Mucosa of descending colon (tissue), 3 donors: ENCODE data around the gene NCCRP1. TPM values are rescaled to one million over a fixed set of nuclear protein-coding genes. Genes with fewer than 3 reads are reported as not detected.
A peak's percentile ranks its signal among the peaks of the same experiment; 100 is the strongest.

Source experiments
- ATAC-seq: fragments of 200-7000 bp; cut with Tn5 transposase; one replicate; pipeline ENCODE4 v1.9.1; 2020; ENCODE audit warnings: mild to moderate bottlenecking, moderate library complexity
- DNase-seq, 3 donors: peaks; one replicate each; pipeline ENCODE4 v3.0.0-alpha.2; 2020
- H3K36me3 ChIP-seq: fragments of 200-600 bp; one replicate; pipeline ENCODE4 v1.8.0; 2021; ENCODE audit warnings: low read depth, mild to moderate bottlenecking
- H3K4me1 ChIP-seq: fragments of 200-600 bp; one replicate; pipeline ENCODE4 v1.8.0; 2021; ENCODE audit warnings: low read depth, mild to moderate bottlenecking
- H3K4me3 ChIP-seq: fragments of 200-600 bp; one replicate; pipeline ENCODE4 v1.8.0; 2021; ENCODE audit warnings: mild to moderate bottlenecking
- H3K9me3 ChIP-seq: fragments of 200-600 bp; one replicate; pipeline ENCODE4 v1.8.0; 2021; ENCODE audit warnings: mild to moderate bottlenecking
- CTCF ChIP-seq: fragments of 200-600 bp; IDR thresholded peaks from one replicate; pipeline ENCODE4 v1.8.0; 2022; ENCODE audit warnings: antibody characterized with exemption, mild to moderate bottlenecking
- intact Hi-C, 2 donors: fragments of 100-400 bp; cut with DNase I in 1 of 2; cut with micrococcal nuclease in 1 of 2; formaldehyde crosslinking; loops; one replicate each; pipeline versions ENCODE4 v1.11.0 to v1.11.1; 2022; cut with DNase I, micrococcal nuclease
- total RNA-seq, 3 donors: library from RNA; stranded (reverse); fragmentation: NEBNext Ultra II Directional in 2 of 3; extraction: Animal tissue kit (Norgen Biotek cat#: 25700) in 2 of 3; gene quantifications; one replicate each; pipeline versions ENCODE4 v1.2.1 to v1.2.4, GENCODE V29; 2021 to 2023
- donor health status: DM: no; HTN: no; CAD: no; lungs with moderate emphysema.
- donor health status: DM: no; HTN: no; CAD: no.
- donor health status: DM: no; HTN: yes; CAD: no.

Gene NCCRP1
- total RNA-seq, 3 donors from 2014 or later = 0.14 TPM; not detected in 2

DNA sequence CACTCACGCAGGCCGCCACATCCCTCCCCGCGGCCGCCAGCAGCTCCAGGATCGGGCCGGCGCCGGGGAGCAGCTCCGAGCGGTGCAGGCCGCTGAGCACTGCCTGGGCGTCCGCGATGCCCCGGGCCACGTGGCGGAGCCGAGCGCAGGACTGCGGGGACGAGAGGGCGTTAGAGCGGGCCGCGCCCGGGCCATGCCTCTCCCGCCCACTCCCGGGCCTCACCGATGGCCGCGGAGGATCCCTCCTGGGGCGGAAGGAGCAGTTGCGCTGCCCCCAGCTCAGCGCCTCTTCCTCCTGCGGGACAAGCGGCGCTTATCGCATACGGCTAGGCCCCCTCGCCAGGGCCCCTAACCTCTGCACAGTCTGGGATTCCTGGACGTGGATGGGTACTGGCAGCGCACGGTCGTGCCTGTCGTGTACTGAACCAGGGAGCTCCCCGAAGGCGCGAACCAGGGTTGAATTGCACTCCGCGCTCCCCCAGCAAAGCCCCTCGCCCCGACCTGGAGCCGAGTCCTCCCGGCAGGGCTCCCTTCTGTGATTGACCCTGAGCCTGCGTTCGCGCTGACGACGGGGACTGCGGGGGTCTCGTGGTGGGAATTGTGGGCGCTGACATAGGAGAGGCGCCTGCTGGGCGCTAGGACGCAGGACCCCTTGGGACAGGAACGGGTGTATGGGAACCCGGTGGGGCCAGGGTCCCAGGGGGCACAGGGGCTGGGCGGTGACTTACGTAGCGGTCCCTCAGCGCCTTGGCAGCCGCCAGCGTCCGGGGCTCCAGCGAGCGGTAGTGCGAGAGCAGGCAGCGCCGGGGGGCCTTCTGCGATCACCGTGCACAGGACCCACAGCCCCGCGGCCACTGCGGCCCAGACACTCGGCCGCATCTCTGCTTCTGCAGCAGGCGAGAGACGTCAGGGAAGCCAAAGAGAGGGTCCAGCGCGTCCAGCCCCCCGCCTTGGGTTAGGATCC is 51.2 kb downstream of the NCCRP1 start:
- Histone ChIP-seq H3K9me3 (no peaks in the 10 kb centered on the region), H3K4me3 (no peak overlapping the region), H3K36me3 (no peaks in the 10 kb centered on the region), H3K4me1 (no peaks in the 10 kb centered on the region)
- ATAC-seq = peak; percentile 61
- DNase-seq = no peak
- intact Hi-C loops = no loop called here
- TF ChIP-seq CTCF = no peak

DNA sequence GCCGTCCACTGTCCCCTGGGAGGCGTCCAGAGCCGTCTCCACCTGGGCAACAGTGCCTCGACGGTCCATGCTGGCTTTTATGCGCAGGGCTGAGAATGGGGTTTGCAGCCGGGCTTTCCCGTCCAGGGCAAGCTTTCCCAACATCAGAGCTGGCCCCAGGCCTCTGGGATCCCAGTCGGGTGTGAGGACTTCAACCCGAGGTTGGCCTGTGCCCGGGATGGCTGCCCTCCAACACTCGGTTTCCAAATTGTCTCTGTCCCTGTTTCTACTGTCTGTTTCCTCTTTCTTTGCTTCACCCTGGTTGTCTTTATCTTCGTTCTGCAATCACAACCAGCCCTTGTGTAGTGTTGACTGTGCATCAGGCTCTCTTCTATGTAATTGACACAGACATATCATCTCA is 52.0 kb downstream of the NCCRP1 start, which contains the start of gene IFNL4:
TSS of gene IFNL4 (minus strand) at position 51 of the 400 bp plus-strand sequence.
- no peaks in the 10 kb centered on the region for H3K4me1 ChIP-seq
- intact Hi-C loops = no loop called here
- TF ChIP-seq CTCF = no peak
- H3K36me3 ChIP-seq = no peaks in the 10 kb centered on the region
- ATAC-seq = no peak
- DNase-seq = no peak
- H3K9me3 ChIP-seq = no peaks in the 10 kb centered on the region
- H3K4me3 ChIP-seq = no peak within 1 kb of the TSS

GRCh38 chr19:39251081-39251480 is 54.3 kb downstream of the NCCRP1 start:
- intact Hi-C loops = no loop called here
- no peak for TF ChIP-seq CTCF
- H3K36me3 ChIP-seq = no peaks in the 10 kb centered on the region
- no peaks in the 10 kb centered on the region for H3K9me3 ChIP-seq
- DNase-seq (no peak), ATAC-seq (no peak)
- no peaks in the 10 kb centered on the region for H3K4me1 ChIP-seq
- H3K4me3 ChIP-seq = no peak overlapping the region

Other genes starting within 250 kb of the NCCRP1 start
- gene FBXO17, start 221.2 kb upstream of the NCCRP1 start, total RNA-seq = 10 to 100 TPM in 1 of 3 donors, 1 to 10 TPM in 2; 1.8 to 18.9 (median 1.9) TPM
- gene FBXO27, start 164.4 kb upstream of the NCCRP1 start, total RNA-seq = 10 to 100 TPM in 1 of 3 donors, 1 to 10 TPM in 1, under 1 TPM in 1; 0.63 to 10.2 (median 1.5) TPM
- not detected for gene ACP7, start 112.6 kb upstream of the NCCRP1 start, total RNA-seq
- 100 to 1,000 TPM in 1 of 3 donors, 10 to 100 TPM in 2; 54.4 to 116 (median 76.5) TPM for gene PAK4, start 71.2 kb upstream of the NCCRP1 start, total RNA-seq
- not detected for gene SYCN, start 7.3 kb downstream of the NCCRP1 start, total RNA-seq
- gene IFNL3, start 48.0 kb downstream of the NCCRP1 start, total RNA-seq = not detected
- gene IFNL4, start 51.9 kb downstream of the NCCRP1 start, total RNA-seq = not detected
- gene IFNL2, start 71.4 kb downstream of the NCCRP1 start, total RNA-seq = not detected
- gene IFNL1, start 99.4 kb downstream of the NCCRP1 start, total RNA-seq = not detected
- gene LRFN1, start 123.9 kb downstream of the NCCRP1 start, total RNA-seq = 1 to 10 TPM in 1 of 3 donors, under 1 TPM in 2; 0.34 to 2.3 (median 0.52) TPM
- 10 to 100 TPM; 10.3 to 23.8 (median 14.1) TPM for gene GMFG, start 139.1 kb downstream of the NCCRP1 start, total RNA-seq
- 10 to 100 TPM; 55.1 to 91.5 (median 67.4) TPM for gene SAMD4B, start 145.5 kb downstream of the NCCRP1 start, total RNA-seq
- 10 to 100 TPM; 28.1 to 44.8 (median 32.3) TPM for gene PAF1, start 194.1 kb downstream of the NCCRP1 start, total RNA-seq
- 10 to 100 TPM; 28.4 to 31.2 (median 28.8) TPM for gene MED29, start 194.4 kb downstream of the NCCRP1 start, total RNA-seq
- 100 to 1,000 TPM; 200 to 236 (median 235) TPM for gene ZFP36, start 209.9 kb downstream of the NCCRP1 start, total RNA-seq
- 10 to 100 TPM in 2 of 3 donors, 1 to 10 TPM in 1; 6.5 to 26.7 (median 17.9) TPM for gene PLEKHG2, start 215.7 kb downstream of the NCCRP1 start, total RNA-seq
- gene RPS16, start 239.0 kb downstream of the NCCRP1 start, total RNA-seq = 1,000 to 10,000 TPM; 1,270 to 1,804 (median 1,507) TPM
- gene SUPT5H, start 248.6 kb downstream of the NCCRP1 start, total RNA-seq = 100 to 1,000 TPM; 101 to 122 (median 102) TPM